Left lobe of liver (tissue), 2 donors: Measurements from ENCODE around the gene BSN. TPM values are rescaled to one million over a fixed set of nuclear protein-coding genes. Genes with fewer than 3 reads are reported as not detected.
A peak's percentile ranks its signal among the peaks of the same experiment; 100 is the strongest.

ENCODE experiments used
- ATAC-seq: fragments of 200-7000 bp; cut with Tn5 transposase; one replicate; pipeline ENCODE4 v1.9.1; 2020; ENCODE audit warnings: mild to moderate bottlenecking, moderate library complexity
- DNase-seq: peaks from one replicate; pipeline ENCODE4 v3.0.0-alpha.2; 2020; ENCODE audit warnings: low spot score
- total RNA-seq: library from RNA; stranded (reverse); gene quantifications from one replicate; pipeline ENCODE4 v1.2.1, GENCODE V29; 2021
- donor health status: DM: no; HTN: no; CAD: no; lungs with moderate emphysema.
- donor health status: DM: no; HTN: yes; CAD: no.

BSN gene
- total RNA-seq, 1 donor from 2014 or later: 0.73 TPM

DNA sequence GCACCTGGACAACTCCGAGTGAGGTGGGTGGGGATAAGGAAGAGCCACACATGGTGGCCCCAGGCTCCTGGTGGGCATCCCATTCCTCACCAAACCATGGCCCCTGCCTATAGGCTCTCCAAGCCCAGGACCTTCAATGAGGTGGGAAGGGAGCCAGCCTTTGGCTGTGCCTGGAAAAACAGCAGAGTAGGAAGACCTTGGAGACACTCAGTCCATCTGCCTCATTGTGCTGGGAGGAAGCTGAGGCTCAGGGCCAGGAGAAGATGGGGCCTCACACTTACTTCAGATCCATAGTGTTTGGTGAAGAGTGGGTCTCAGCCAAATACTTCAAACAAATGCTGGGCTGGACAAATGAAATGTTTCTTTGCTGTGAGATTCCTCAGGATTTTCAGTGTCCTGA lies 72.5 kb downstream of the BSN start:
- DNase-seq (no peak), ATAC-seq (no peak)

DNA sequence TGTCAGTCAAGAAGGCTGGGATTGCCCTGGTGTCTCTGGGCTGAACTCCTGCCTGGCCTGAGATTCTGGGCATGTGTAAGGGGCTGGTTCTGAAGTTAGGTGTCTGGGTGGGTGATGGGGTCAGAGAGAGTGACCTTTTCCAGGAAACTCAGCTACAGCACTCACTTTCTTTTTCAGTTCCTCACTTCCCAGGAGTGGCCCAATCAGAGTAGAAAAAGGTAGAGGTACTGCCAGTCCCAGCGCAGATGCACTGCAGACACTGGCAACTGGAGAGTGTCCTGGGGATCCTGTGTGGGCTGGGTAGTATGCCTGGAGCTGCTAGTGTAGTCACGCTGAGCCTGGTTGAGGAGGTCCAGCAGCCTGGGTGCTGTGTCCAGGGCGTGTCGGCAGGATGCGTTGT lies 73.4 kb downstream of the BSN start:
- DNase-seq: no peak
- ATAC-seq: no peak

DNA sequence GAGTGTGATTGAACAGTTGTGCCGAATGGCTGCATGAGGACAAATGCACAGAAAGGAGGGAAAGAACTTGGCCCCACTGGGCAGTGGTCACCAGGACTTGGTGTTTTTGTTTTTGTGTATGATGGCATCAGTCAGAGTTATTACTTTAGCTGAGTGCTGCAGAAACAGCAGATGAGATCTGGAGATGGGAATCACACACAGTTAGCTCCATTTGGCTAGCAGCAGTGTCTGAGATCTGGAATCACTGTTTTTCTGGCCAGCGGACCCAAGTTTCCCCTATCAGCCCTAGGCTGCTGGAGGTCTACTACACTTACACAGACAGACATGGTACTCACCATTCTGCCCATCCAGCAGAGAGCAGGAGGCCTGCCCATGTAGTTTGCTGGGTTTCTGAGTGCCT lies 74.0 kb downstream of the BSN start:
- ATAC-seq (no peak), DNase-seq (no peak)

DNA sequence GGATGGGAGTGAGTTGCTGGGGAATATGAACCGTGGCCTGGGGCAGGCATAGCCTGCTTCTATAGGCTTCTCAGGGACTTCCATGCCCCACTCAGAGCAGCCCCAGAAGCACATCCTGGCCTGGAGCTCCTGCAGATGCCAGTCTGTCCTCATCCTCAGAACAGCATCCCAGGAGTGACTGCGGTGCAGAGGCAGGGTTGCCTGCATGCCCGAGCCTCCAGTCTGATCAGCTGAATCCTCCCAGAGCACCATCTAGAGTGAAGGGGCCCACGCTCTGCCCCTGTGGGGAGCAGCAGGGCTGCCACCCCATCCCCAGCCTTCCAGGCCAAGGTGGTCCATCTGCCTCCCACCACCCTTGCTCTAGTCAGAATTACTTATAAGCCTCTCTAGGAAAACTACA lies 75.2 kb downstream of the BSN start:
- no peak for ATAC-seq
- DNase-seq: no peak

DNA sequence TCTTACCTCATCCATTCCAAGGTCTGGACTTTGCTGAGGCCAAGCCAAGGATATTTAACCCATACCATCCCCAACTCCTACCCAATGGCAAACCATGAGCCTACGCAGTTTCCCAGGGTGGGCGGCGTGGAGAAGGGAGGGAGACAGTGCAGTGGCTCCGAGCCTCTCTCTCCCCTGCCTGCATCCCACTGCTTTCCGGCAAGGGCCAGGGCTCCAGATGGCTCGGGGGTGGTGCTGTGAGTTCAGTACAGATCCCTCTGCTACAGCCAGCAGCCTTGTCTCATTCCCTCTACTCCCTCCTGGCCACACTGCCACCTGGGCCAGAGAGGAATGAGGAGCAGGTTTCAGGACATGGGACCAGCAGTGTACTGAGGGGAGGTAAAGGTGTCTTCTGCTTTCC lies 75.6 kb downstream of the BSN start:
- ATAC-seq (no peak), DNase-seq (no peak)

DNA sequence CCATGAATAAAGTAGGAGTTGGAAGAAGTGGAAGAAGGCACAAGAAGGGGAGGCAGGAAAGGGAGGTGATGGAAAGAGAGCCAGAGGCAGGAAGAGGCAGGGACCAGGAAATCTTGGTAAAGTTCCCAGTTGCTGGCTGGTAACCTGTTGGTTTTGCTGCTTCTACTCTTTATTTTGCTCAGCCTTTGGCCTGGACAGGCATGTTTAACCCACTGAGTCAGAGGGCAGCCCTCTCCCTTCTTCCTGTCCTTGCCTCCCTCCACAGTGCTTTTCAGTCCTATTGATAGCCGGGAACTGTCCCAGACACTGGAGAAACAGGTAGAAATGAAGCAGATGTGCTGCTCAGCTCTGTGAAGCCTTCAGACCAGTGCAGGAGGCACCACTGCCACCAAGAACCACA lies 76.5 kb downstream of the BSN start:
- DNase-seq: no peak
- no peak for ATAC-seq

DNA sequence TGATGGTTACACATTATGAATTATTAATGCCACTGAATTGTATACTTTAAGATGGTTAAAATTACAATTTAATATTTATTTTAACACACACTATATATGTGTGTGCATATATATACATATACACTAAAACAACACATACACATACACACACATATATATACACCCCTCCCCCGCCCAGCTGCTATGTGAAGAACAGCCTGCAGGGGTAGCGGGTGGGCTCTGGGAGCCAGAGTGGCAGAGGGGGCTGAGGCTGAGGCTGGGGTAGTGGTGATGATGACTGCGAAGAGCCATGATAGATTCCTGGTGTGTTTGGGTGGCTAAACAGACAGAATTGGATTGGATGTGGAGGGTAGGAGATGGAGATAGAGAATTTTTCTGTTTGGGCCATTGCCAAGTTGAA lies 80.5 kb downstream of the BSN start:
- no peak for ATAC-seq
- DNase-seq: no peak

DNA sequence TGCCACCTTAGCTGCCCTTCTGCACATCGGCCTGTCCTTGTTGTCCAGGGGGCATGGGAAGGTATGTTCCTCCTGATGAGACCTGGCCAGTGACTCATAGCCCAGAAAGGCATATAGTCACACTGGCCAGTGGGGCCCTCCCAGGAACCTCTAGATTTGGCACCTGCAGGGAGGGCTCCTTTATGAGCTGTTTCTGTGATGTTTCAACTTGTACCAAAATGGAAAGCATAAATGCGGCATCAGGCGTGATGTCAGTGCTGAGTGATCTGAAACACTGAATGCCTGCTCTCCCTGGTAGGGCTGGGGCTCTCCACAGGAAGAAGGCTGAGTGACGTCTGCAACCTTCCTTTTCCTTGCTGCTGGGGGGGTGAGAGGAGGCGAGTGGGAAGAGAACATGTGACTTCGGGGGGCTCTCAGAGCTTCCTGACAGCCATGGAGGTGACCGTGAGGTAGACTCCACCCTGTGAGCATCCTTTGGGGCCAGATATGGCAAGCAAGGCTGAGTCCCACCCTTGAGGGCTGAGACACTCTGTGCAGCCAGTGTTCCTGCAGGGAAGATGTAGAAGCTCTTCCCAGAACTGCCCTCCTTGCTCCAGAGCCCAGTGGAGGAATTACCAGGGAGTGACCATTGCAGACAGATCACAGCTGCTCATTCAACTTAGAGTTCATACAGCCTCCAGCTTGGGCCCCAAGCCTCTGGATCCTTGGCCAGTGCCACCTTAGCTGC lies 82.8 kb downstream of the BSN start:
- DNase-seq (no peak), ATAC-seq (no peak)

DNA sequence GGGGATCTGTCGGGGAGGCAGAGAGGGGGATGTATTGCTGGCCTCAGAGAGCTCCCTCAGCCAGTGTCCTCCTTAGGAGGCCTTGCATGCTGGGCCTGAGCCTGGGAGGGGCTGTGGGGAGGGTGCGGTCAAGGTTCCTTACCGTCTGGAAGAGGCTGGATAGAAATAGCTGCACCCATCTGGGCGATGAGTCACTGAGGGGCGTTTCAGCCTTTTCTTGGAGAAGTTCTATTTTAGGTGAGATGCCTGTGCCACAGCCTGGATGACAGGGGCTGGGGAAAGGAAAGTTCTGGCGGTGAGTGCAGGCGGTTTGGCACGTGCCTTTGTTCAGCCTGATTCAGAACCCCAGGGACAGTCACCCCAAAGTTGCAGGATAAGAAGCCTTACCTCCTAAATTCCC lies 84.2 kb downstream of the BSN start:
- no peak for DNase-seq
- ATAC-seq: no peak

DNA sequence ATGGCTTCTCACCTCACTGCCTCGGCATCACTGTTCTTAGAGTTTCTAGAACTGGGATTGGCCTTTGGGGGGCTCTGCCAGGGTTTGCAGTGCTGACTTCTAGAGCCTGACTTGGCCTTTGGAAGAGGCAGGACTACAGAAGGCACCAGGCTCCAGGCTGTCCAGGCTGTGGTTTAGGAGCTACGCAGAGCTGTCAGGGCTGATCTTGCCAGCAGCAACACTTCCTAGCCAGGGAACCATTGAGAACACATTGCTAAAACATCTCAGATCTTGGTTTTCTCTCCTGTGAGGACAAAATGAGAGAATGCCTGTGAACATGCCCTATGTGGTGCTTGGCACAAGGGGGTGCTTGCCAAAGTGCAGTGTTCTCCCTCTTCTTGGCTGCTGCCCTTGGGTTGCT lies 85.3 kb downstream of the BSN start:
- ATAC-seq: no peak

DNA sequence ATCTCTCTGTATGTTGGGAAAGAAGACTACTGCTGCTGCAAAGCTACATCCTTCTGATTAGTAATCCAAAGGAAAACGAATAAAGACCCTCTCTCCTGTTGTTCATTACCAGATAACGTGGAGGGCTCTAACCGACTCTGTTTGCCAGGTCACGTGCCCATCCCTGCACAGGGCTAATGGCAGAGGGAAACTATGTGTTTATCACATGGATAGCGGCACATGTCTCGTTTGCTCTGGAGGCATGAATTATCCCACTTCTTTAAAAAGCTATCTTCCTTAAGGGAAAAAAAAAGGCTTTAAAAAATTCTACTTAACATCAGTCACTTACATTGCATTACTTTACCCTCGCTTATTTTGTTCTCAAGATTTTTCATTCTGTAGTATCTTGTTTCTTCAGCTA lies 87.0 kb downstream of the BSN start:
- no peak for DNase-seq
- ATAC-seq: no peak

More for the DNA sequence above, 85.3 kb downstream of the BSN start:
- no peak for DNase-seq

DNA sequence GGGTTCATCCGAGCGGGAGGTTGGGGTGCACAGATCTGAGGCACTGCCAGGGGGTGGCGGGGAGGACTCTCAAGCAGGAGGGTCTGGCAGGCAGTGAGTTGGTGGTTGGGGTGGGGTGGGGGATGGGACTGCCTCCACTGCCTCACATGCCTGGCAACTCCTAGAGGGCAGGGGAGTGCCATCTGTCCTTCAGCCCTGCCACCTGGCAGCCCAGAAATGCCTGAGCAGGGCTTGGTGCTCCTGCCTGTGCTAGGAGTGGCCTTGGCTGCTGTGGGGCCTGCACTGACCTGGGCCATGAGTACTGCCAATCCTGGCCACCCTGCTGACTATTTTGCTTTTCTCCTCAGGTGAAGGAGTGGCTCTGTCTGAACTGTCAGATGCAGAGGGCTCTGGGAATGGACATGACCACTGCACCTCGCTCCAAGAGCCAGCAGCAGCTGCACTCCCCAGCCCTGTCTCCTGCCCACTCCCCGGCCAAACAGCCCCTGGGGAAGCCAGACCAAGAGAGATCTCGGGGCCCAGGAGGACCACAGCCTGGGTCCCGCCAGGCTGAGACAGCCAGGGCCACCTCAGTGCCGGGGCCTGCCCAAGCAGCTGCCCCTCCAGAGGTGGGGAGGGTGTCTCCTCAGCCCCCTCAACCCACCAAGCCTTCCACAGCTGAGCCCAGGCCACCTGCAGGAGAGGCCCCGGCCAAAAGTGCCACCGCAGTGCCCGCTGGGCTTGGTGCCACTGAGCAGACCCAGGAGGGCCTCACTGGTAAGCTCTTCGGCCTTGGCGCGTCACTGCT lies 87.8 kb downstream of the BSN start:
- ATAC-seq: no peak
- no peak for DNase-seq

DNA sequence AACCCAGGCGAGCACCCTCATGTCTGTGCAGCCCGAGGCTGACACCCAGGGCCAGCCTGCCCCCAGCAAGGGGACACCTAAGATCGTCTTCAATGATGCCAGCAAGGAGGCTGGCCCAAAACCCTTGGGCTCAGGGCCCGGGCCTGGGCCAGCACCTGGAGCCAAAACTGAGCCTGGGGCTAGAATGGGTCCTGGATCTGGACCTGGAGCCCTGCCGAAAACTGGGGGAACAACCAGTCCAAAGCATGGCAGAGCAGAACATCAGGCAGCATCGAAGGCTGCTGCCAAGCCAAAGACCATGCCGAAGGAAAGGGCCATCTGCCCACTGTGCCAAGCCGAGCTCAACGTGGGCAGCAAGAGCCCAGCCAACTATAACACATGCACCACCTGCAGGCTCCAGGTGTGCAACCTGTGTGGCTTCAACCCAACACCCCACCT lies 88.5 kb downstream of the BSN start:
- no peak for ATAC-seq
- no peak for DNase-seq

DNA sequence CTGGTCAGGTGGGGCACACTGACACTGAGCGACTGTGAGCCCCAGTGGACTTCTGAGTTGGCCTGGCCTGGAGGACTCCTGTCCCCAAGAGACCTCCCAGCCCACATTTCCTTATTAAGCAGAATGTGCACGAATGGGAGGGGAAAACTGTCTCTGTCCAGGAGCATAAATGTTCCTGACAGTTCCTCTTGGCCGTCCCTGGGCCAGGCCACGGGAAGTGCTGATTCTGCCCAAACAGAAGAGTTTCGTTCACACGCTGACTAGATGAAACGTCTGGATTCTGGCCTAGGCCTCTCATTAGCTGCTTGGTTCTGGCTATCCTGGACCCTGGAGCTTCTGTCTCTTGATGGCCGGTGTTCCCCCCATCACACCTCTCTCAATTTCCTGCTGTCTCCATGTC lies 90.4 kb downstream of the BSN start:
- ATAC-seq (peak; percentile 26), DNase-seq (no peak)

DNA sequence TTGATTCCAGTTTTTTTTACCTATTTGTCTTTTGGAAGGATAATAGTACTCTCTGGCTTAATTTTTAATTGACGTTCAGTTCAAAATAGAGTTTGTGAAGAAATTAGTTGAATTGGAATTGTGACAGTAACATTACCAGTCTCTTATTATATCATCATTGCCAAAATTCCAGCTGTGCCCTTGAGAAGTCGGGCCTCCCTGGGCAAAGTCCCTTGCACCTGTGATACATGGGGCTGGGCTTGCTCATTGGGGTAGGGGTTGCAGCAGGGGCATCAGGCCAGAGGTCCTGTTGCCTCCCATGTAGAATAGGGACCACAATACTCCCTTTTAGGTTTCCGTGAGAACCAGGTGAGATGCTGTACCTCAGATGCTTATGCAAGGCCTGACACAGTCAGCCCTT lies 92.0 kb downstream of the BSN start:
- ATAC-seq (peak; percentile 38), DNase-seq (no peak)

DNA sequence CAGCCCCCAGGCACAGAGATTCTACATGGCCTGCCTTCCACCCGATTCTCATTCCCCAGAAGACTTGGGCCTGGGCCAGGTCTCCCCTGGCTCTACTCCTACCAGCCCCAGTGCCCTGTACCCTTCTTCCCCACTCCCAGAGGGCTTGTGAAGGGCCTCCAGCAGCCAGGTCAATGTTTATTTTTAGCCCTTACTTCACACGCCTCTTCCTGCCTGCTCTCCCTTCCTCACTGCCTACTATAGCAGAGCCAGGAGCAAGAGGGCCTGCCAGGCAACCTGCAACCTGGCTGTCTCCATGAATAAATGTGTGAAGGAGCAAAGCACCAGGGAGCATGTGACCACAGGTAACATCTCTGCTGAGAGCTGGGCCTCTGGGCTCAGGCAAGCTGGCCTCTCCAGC lies 93.5 kb downstream of the BSN start:
- DNase-seq (no peak), ATAC-seq (no peak)

DNA sequence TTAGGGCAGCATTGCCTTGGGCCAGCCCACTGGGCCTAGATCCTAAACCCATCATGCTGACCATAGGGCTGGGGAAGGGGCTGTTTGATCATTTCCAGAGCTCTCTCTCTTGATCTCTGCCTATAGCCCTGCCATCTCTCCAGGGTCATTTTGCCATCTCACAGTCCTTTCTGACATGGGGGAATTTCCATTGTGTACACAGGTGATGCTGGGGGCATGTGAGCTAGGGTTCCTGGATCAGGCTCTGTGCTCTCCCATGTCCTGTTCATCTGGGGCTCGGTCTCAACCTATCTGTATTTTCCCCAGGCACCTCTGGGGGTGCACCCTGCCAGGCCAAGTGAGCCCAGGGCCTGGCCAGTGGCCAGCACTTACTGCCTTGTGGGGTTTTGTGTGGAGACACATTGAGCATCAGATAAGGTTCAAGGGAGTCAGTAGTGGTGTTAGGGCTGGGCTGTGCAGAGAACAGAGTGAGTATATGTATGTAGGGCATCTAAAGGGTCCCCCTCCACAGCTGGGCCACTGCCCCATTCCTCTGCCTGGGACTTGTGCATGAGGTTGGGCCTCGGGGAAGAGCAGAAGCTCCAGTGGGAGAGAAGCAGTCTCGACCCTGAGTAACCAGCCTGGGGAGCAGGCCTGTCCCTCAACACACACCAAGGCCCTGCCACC lies 94.2 kb downstream of the BSN start:
- ATAC-seq (no peak), DNase-seq (no peak)

DNA sequence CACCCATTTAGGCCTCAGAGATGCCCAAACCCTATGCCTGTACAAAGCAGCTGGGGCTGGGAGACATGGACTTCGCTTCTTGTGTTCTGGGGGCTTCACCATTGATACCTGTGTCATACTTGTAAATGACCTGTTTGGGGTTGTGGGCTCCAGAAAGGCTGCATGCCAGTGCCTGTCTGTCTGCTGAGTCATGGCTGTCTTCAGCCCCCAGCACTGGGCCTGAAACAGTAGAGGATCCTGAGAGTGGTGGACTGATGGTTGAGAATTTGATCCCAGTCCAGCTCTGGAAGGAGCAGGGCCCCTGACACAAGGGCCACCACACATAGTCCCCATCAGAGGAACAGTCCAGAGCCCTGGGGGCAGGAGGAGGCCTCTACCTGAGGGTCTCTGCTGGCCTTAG lies 95.3 kb downstream of the BSN start:
- DNase-seq (no peak), ATAC-seq (no peak)

DNA sequence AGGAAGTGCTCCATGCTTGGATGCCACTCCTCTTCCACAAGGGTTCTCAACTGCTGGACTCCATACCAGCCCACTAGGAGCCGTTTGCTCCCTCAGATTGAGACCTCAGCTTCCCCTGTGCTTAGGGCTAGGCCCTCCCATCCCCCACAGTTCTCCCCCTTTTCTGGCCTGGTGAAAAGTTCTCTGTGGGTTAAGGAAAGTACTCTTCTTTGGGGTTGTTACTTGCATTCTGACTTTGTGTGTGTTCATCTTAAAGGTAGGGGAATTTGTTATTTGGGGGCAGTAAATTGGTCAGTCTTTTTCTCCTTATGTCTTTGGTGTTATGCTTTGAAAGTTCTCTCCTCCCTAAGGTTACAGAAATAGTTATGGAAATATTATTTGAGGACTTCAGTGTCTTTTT lies 95.9 kb downstream of the BSN start:
- ATAC-seq: no peak
- DNase-seq: no peak

DNA sequence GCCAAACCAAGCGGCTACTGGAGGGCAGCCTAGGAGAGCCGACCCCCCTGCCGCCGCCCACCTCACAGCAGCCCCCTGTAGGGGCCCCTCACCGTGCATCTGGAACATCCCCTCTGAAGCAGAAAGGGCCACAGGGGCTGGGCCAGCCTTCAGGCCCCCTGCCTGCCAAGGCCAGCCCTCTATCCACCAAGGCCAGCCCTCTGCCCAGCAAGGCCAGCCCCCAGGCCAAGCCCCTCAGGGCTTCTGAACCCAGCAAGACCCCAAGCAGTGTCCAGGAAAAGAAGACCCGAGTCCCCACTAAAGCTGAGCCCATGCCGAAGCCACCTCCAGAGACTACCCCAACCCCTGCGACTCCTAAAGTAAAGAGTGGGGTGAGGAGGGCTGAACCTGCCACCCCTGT lies 96.4 kb downstream of the BSN start:
- DNase-seq (no peak), ATAC-seq (no peak)

DNA sequence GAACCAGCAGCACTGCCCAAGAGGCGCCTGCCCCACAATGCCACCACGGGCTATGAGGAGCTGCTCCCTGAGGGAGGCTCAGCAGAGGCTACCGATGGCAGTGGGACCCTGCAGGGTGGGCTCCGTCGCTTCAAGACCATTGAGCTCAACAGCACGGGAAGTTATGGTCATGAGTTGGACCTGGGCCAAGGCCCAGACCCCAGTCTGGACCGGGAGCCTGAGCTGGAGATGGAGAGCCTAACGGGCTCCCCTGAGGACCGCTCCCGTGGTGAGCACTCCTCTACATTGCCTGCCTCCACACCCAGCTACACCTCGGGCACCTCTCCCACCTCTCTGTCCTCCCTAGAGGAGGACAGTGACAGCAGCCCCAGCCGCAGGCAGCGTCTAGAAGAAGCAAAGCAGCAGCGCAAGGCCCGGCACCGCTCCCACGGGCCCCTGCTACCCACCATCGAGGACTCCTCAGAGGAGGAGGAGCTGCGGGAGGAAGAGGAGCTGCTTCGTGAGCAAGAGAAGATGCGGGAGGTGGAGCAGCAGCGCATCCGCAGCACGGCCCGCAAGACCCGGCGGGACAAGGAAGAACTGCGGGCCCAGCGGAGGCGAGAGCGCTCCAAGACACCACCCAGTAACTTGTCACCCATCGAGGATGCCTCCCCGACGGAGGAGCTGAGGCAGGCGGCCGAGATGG lies 98.1 kb downstream of the BSN start:
- no peak for ATAC-seq
- no peak for DNase-seq
